ENCODE measurements around the gene GPR153.

Gene GPR153

DNA sequence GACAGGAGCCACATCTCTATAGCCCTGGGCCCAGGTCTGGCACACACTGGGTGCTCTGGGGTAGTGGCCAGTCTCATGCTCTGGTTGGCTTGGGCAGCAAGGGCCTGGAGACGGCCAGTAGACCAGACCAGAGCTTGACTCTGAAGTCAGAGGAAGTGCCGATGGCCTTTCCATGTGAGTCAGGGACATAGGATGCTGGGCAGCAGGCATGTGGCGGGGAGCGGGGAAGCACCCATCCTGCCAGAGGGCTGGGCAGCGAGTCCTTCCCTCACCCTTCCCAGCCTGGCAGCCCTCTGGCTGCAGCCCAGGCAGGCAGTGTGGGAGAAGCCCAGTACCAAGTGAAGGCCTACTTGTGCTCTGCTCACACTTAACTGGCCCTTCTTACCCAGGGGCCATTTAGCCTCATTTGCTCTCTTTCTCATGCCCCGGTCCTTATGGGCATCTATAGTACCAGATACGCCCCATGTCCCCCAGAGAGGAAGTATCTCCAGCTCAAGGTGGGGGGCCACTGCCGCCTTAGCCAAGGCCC lies 3.3 kb downstream of the GPR153 start:
- ChIA-PET POLR2A (no interaction called here), CTCF (interaction anchor here (0.9 to 5.8 kb wide), 5 partner anchors 10 to 88 kb away, joined by 3 to 42 read pairs (median 4); no protein-coding TSS in a partner anchor)
- TF ChIP-seq, protein P1, sequence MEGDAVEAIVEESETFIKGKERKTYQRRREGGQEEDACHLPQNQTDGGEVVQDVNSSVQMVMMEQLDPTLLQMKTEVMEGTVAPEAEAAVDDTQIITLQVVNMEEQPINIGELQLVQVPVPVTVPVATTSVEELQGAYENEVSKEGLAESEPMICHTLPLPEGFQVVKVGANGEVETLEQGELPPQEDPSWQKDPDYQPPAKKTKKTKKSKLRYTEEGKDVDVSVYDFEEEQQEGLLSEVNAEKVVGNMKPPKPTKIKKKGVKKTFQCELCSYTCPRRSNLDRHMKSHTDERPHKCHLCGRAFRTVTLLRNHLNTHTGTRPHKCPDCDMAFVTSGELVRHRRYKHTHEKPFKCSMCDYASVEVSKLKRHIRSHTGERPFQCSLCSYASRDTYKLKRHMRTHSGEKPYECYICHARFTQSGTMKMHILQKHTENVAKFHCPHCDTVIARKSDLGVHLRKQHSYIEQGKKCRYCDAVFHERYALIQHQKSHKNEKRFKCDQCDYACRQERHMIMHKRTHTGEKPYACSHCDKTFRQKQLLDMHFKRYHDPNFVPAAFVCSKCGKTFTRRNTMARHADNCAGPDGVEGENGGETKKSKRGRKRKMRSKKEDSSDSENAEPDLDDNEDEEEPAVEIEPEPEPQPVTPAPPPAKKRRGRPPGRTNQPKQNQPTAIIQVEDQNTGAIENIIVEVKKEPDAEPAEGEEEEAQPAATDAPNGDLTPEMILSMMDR (IDR thresholded peaks at IDR 0.05; ENCODE audit: insufficient read depth, low read length, missing control alignments), result no peak
- DNase-seq (ENCODE audit: low read depth, low spot score), result no peak
- H3K4me3 ChIP-seq (ENCODE audit: low read depth, low read length), result no peak overlapping the region

DNA sequence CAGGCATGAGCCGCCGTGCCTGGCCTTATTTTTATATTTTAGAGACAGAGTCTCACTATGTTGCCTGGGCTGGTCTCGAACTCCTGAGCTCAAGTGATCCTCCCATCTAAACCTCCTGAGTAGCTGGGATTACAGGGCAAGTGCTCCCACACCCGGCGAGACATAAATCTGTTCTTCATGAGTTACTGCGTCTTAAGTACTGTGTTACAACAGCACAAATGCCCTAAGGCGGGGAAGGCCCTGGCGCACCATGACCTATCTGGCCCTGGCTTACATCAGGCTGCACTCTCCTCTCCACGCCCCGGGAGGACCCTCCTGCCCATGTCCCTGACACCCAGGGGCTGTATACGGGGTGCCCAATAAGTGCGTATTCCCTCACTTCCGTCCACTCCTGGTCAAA lies 4.3 kb downstream of the GPR153 start:
- no peak for DNase-seq (ENCODE audit: low read depth, low spot score)
- ChIA-PET CTCF (interaction anchor here (1.5 to 5.8 kb wide), 2 partner anchors 9 to 18 kb away, joined by 3 to 42 read pairs; no protein-coding TSS in a partner anchor), POLR2A (no interaction called here)
- H3K4me3 ChIP-seq (ENCODE audit: low read depth, low read length), result no peak overlapping the region
- TF ChIP-seq, protein P1 (IDR thresholded peaks at IDR 0.05; ENCODE audit: insufficient read depth, low read length, missing control alignments), result no peak

DNA sequence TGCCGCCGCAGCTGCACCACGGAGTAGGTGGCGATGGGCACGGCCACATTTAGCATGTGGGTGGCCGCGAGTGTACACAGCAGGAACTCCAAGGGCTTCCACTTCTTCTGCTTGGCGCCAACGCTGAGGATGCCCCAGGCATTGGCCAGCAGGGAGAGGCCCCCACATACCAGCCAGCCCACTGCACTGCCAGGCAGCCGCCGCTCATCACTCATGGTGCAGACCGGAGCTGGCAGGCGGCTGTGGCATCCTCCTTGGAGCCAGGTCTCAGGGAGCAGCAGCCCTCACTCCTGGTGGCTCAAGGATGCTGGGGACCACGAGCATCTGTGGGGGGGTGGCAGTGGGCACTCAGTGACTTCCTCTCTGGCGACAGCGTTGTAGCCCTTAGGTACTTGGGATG lies 6.2 kb downstream of the GPR153 start:
- ChIA-PET POLR2A (no interaction called here), CTCF (interaction anchor here (5.8 kb wide), 1 partner anchor 7 kb away, joined by 42 read pairs; no protein-coding TSS in a partner anchor)
- DNase-seq (ENCODE audit: low read depth, low spot score), result no peak
- TF ChIP-seq, protein P1 (IDR thresholded peaks at IDR 0.05; ENCODE audit: insufficient read depth, low read length, missing control alignments), result no peak
- no peak overlapping the region for H3K4me3 ChIP-seq (ENCODE audit: low read depth, low read length)

DNA sequence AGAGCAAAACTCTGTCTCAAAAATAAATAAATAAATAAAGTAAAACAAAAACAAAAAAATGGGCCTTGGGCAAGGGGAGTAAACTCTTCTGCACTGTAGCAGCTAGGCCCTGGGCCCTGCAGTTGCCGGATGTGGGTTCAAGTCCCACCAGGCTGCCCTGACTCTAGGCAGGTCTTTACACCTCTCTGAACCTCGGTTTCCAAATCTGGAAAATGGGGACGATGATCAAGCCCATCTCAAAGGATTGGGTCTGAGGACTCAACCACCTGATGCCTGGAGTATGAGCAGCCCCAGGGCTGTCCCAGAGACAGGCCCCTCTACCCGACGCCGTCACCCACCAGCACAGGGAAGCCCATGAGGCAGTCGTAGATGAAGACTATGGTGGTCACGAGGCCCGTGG lies 7.5 kb downstream of the GPR153 start:
- CTCF ChIA-PET, result interaction anchor here (1.2 to 12.0 kb wide), 2 partner anchors 12 to 84 kb away, joined by 3 to 537 read pairs; no protein-coding TSS in a partner anchor
- TF ChIP-seq, protein P1 (IDR thresholded peaks at IDR 0.05; ENCODE audit: insufficient read depth, low read length, missing control alignments), result no peak
- DNase-seq (ENCODE audit: low read depth, low spot score), result no peak
- H3K4me3 ChIP-seq (ENCODE audit: low read depth, low read length), result no peak overlapping the region
- POLR2A ChIA-PET, result no interaction called here

DNA sequence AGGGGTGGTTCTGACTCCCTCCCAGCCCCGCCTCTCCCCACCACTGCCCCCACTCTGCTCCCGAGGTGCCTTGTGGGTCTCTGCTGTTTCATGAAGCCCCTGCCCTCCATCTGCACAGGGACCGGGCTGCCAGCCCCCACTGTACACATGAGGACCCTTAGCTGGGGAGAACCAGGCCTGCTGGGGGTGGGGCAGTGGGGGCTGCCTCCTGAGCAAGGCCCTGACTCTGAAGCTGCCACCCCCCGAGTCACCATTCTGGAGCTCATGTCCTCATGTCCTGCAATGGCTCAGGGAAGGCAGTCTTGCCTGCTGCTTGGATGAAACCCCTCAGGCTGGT lies 8.6 kb downstream of the GPR153 start:
- TF ChIP-seq, protein P1 (IDR thresholded peaks at IDR 0.05; ENCODE audit: insufficient read depth, low read length, missing control alignments), result no peak
- H3K4me3 ChIP-seq (ENCODE audit: low read depth, low read length), result no peak overlapping the region
- ChIA-PET POLR2A (no interaction called here), CTCF (interaction anchor here (1.1 to 12.0 kb wide), 4 partner anchors 10 to 100 kb away, joined by 3 to 537 read pairs (median 3); no protein-coding TSS in a partner anchor)
- DNase-seq (ENCODE audit: low read depth, low spot score), result no peak

DNA sequence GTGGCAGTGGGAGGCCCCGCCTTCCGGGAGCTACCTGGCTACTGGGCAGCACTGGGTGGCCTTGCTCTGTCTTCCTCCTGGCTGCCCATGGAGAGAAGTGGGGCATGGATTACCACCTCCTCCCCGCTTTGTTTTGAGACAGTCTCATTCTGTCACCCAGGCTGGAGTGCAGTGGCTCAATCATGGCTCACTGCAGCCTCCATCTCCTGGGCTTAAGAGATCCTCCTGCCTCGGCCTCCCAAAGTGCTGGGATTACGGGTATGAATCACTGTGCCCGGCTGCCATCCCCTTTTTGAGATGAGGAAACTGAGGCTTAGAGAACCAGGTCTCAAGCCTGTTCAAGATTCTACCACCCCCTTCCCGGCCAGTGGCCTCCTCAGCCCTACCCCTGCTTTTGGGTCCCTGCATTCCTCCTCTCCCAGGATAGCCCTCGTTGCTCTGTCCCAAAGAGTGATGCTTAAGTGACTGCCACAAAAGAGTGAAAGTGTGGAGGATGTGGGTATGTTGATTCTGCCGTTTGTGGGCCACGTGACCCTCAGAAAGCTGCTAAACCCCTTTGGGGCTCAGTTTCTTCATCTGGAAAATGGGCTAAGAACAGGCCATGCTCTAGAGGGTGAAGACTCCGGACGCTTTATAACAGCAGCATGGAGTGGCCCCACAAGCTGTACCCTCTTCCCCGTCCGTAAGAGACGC lies 9.1 kb downstream of the GPR153 start:
- ChIA-PET POLR2A (no interaction called here), CTCF (interaction anchor here (1.1 to 12.0 kb wide), 5 partner anchors 11 to 185 kb away, joined by 3 to 537 read pairs (median 3); no protein-coding TSS in a partner anchor)
- no peak overlapping the region for H3K4me3 ChIP-seq (ENCODE audit: low read depth, low read length)
- DNase-seq (ENCODE audit: low read depth, low spot score), result no peak
- TF ChIP-seq, protein P1 (IDR thresholded peaks at IDR 0.05; ENCODE audit: insufficient read depth, low read length, missing control alignments), result no peak

Data from AG04449 (cell line).